Measurements from ENCODE around the gene RASSF5. TPM values are rescaled to one million over a fixed set of nuclear protein-coding genes. Genes with fewer than 3 reads are reported as not detected.

Gene RASSF5
- total RNA-seq, 1 experiment from 2014 or later, result 1.3 TPM

DNA sequence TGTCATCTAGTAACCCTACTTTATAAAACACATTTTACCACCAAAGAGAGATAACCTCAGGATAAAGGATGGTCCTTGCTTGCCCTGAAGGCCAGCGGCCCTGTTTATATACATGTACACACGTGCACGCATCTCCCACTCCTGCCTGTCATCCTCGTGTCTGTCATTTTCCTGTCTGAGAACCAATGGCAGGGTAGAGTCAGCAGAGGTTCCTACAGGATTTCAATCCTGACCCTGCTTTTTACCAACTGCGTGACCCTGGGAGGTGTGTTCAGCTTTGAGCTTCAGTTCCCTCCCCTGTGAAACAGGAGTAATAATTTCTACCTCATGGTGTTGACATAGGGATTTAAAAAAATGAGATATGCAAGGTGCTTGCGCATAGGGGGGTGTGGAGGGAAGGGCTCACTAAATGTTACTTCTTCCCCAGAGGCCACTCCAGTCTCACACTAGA is 12.3 kb upstream of the RASSF5 start:
- no peak overlapping the region for H3K27ac Mint-ChIP-seq (ENCODE audit: unreplicated experiment)
- intact Hi-C loops (cut with micrococcal nuclease; ENCODE audit: unreplicated experiment), result no loop called here
- Histone ChIP-seq H3K4me3 (ENCODE audit: low read depth, low read length) (no peak overlapping the region), H3K36me3 (ENCODE audit: control insufficient read depth, insufficient read depth, low read length) (no peaks in the 10 kb centered on the region; the same call in 1 of the 2 replicates), H3K4me1 (peaks cover 18% of the 10 kb centered on the region), H3K9me3 (no peaks in the 10 kb centered on the region), H3K27me3 (replicated peaks; ENCODE audit: control insufficient read depth, insufficient read depth, low read length) (no peaks in the 10 kb centered on the region)
- TF ChIP-seq, protein P1, sequence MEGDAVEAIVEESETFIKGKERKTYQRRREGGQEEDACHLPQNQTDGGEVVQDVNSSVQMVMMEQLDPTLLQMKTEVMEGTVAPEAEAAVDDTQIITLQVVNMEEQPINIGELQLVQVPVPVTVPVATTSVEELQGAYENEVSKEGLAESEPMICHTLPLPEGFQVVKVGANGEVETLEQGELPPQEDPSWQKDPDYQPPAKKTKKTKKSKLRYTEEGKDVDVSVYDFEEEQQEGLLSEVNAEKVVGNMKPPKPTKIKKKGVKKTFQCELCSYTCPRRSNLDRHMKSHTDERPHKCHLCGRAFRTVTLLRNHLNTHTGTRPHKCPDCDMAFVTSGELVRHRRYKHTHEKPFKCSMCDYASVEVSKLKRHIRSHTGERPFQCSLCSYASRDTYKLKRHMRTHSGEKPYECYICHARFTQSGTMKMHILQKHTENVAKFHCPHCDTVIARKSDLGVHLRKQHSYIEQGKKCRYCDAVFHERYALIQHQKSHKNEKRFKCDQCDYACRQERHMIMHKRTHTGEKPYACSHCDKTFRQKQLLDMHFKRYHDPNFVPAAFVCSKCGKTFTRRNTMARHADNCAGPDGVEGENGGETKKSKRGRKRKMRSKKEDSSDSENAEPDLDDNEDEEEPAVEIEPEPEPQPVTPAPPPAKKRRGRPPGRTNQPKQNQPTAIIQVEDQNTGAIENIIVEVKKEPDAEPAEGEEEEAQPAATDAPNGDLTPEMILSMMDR (IDR thresholded peaks at IDR 0.05; ENCODE audit: insufficient read depth in 1 of 2, low read depth in 1 of 2, low read length in 1 of 2, severe bottlenecking in 1 of 2, unreplicated experiment in 1 of 2), result no peak
- no peaks in the 10 kb centered on the region for H3K27me3 Mint-ChIP-seq (ENCODE audit: insufficient read depth, unreplicated experiment)
- H3K36me3 Mint-ChIP-seq (ENCODE audit: insufficient read depth, unreplicated experiment), result peaks cover 11% of the 10 kb centered on the region
- POLR2A ChIA-PET, result no interaction called here
- H3K4me3 Mint-ChIP-seq (ENCODE audit: unreplicated experiment), result no peak overlapping the region
- H3K9me3 Mint-ChIP-seq (ENCODE audit: unreplicated experiment), result no peaks in the 10 kb centered on the region
- H3K4me1 Mint-ChIP-seq (ENCODE audit: low read depth, unreplicated experiment), result peaks cover 14% of the 10 kb centered on the region
- CTCF ChIA-PET, result interaction anchor here (0.5 to 1.2 kb wide), 6 partner anchors 8 to 468 kb away, joined by 3 to 7 read pairs (median 3); no protein-coding TSS in a partner anchor
- DNase-seq, result peak in 1 of 2 experiments; percentile 36
- BruUV-seq (replicated peaks), result no TSS peak

DNA sequence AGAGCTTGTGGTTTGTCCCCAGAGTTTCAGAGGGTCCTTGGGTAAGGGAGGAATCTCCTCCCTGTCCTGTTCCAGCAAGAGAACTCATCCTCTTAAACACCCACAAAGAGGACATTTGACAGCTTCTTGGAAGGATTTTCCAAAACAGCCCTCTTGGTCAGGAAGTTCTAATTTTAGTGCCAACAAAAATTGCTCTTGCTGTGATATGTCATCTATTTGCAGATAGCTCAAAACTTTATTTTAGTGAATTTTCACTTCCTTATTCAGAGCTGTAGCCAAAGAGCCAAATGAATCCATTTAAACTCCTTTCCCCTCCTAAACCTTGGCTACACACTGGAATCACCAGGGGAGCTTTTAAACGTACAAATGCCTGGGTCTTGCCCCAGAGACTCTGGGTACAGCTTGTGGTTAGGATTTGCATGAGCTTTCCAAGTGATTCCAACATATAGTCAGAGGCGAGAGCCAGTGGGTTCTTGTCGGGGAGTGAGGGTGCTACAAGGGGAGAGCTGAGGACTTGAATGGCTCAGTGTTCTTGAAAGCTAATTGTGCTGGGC is 11.8 kb upstream of the RASSF5 start:
- H3K27me3 ChIP-seq (replicated peaks; ENCODE audit: control insufficient read depth, insufficient read depth, low read length), result no peaks in the 10 kb centered on the region
- ChIA-PET POLR2A (no interaction called here), CTCF (interaction anchor here (0.5 to 1.2 kb wide), 3 partner anchors 8 to 164 kb away, joined by 3 to 4 read pairs (median 3); no protein-coding TSS in a partner anchor)
- Mint-ChIP-seq H3K27me3 (ENCODE audit: insufficient read depth, unreplicated experiment) (no peaks in the 10 kb centered on the region), H3K4me3 (ENCODE audit: unreplicated experiment) (no peak overlapping the region), H3K9me3 (ENCODE audit: unreplicated experiment) (no peaks in the 10 kb centered on the region), H3K4me1 (ENCODE audit: low read depth, unreplicated experiment) (peaks cover 14% of the 10 kb centered on the region), H3K36me3 (ENCODE audit: insufficient read depth, unreplicated experiment) (peaks cover 11% of the 10 kb centered on the region), H3K27ac (ENCODE audit: unreplicated experiment) (no peak overlapping the region)
- intact Hi-C loops (cut with micrococcal nuclease; ENCODE audit: unreplicated experiment), result no loop called here
- no peaks in the 10 kb centered on the region; the same call in 1 of the 2 replicates for H3K36me3 ChIP-seq (ENCODE audit: control insufficient read depth, insufficient read depth, low read length)
- BruUV-seq (replicated peaks), result no TSS peak
- DNase-seq, result no peak
- TF ChIP-seq, protein P1 (IDR thresholded peaks at IDR 0.05; ENCODE audit: insufficient read depth in 1 of 2, low read depth in 1 of 2, low read length in 1 of 2, severe bottlenecking in 1 of 2, unreplicated experiment in 1 of 2), result no peak
- peaks cover 18% of the 10 kb centered on the region for H3K4me1 ChIP-seq
- no peaks in the 10 kb centered on the region for H3K9me3 ChIP-seq
- no peak overlapping the region for H3K4me3 ChIP-seq (ENCODE audit: low read depth, low read length)

DNA sequence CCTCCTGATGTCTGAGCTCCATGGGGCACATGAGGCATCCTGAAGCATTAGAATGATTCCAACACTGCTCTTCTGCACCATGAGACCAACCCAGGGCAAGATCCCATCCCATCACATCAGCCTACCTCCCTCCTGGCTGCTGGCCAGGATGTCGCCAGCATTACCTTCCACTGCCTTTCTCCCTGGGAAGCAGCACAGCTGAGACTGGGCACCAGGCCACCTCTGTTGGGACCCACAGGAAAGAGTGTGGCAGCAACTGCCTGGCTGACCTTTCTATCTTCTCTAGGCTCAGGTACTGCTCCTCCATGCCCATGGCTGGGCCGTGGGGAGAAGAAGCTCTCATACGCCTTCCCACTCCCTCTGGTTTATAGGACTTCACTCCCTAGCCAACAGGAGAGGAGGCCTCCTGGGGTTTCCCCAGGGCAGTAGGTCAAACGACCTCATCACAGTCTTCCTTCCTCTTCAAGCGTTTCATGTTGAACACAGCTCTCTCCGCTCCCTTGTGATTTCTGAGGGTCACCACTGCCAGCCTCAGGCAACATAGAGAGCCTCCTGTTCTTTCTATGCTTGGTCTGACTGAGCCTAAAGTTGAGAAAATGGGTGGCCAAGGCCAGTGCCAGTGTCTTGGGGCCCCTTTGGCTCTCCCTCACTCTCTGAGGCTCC is 11.1 kb upstream of the RASSF5 start:
- Histone ChIP-seq H3K4me3 (ENCODE audit: low read depth, low read length) (no peak overlapping the region), H3K27me3 (replicated peaks; ENCODE audit: control insufficient read depth, insufficient read depth, low read length) (no peaks in the 10 kb centered on the region), H3K36me3 (ENCODE audit: control insufficient read depth, insufficient read depth, low read length) (no peaks in the 10 kb centered on the region; the same call in 1 of the 2 replicates), H3K4me1 (peaks cover 23% of the 10 kb centered on the region), H3K9me3 (no peaks in the 10 kb centered on the region)
- H3K27ac Mint-ChIP-seq (ENCODE audit: unreplicated experiment), result no peak overlapping the region
- no peak overlapping the region for H3K4me3 Mint-ChIP-seq (ENCODE audit: unreplicated experiment)
- no peak for DNase-seq
- TF ChIP-seq, protein P1 (IDR thresholded peaks at IDR 0.05; ENCODE audit: insufficient read depth in 1 of 2, low read depth in 1 of 2, low read length in 1 of 2, severe bottlenecking in 1 of 2, unreplicated experiment in 1 of 2), result no peak
- ChIA-PET POLR2A (no interaction called here), CTCF (interaction anchor here (1.2 kb wide), 1 partner anchor 14 kb away, joined by 4 read pairs; no protein-coding TSS in a partner anchor)
- no peaks in the 10 kb centered on the region for H3K9me3 Mint-ChIP-seq (ENCODE audit: unreplicated experiment)
- intact Hi-C loops (cut with micrococcal nuclease; ENCODE audit: unreplicated experiment), result no loop called here
- H3K27me3 Mint-ChIP-seq (ENCODE audit: insufficient read depth, unreplicated experiment), result no peaks in the 10 kb centered on the region
- H3K36me3 Mint-ChIP-seq (ENCODE audit: insufficient read depth, unreplicated experiment), result peaks cover 11% of the 10 kb centered on the region
- H3K4me1 Mint-ChIP-seq (ENCODE audit: low read depth, unreplicated experiment), result peaks cover 19% of the 10 kb centered on the region
- BruUV-seq (replicated peaks), result no TSS peak
